ENCODE results near the gene SCYL3. TPM values are rescaled to one million over a fixed set of nuclear protein-coding genes. Genes with fewer than 3 reads are reported as not detected.

The SCYL3 gene
- total RNA-seq, 2 donors from 2014 or later = 8.3 to 14.4 TPM

GRCh38 chr1:169909499-169909898, 15.8 kb upstream of the SCYL3 start:
- Histone ChIP-seq H3K27me3 (replicated peaks; ENCODE audit: insufficient read depth) (no peaks in the 10 kb centered on the region), H3K9me3 (no peaks in the 10 kb centered on the region), H3K4me3 (no peak overlapping the region), H3K36me3 (no peaks in the 10 kb centered on the region), H3K4me1 (ENCODE audit: control insufficient read depth in 1 of 2, low read depth in 2 of 2) (no peaks in the 10 kb centered on the region), H3K27ac (no peak overlapping the region)
- DNase-seq (ENCODE audit: low spot score) (no peak), ATAC-seq (ENCODE audit: insufficient number of reproducible peaks, low FRiP score, low read depth) (no peak)
- no peak for TF ChIP-seq CTCF (IDR thresholded peaks at IDR 0.05)

GRCh38 chr1:169906938-169907337, 13.2 kb upstream of the SCYL3 start:
- no peak overlapping the region for H3K27ac ChIP-seq
- ATAC-seq (ENCODE audit: insufficient number of reproducible peaks, low FRiP score, low read depth) (no peak), DNase-seq (ENCODE audit: low spot score) (no peak)
- no peaks in the 10 kb centered on the region for H3K4me1 ChIP-seq (ENCODE audit: control insufficient read depth in 1 of 2, low read depth in 2 of 2)
- no peak overlapping the region for H3K4me3 ChIP-seq
- H3K27me3 ChIP-seq (replicated peaks; ENCODE audit: insufficient read depth) = no peaks in the 10 kb centered on the region
- no peaks in the 10 kb centered on the region for H3K9me3 ChIP-seq
- no peaks in the 10 kb centered on the region for H3K36me3 ChIP-seq
- no peak for TF ChIP-seq CTCF (IDR thresholded peaks at IDR 0.05)

- TF ChIP-seq CTCF (IDR thresholded peaks at IDR 0.05) = no peak
- ATAC-seq (ENCODE audit: insufficient number of reproducible peaks, low FRiP score, low read depth) (no peak), DNase-seq (ENCODE audit: low spot score) (no peak)
- Histone ChIP-seq H3K27ac (no peak overlapping the region), H3K27me3 (replicated peaks; ENCODE audit: insufficient read depth) (no peaks in the 10 kb centered on the region), H3K4me3 (no peak overlapping the region), H3K4me1 (ENCODE audit: control insufficient read depth in 1 of 2, low read depth in 2 of 2) (no peaks in the 10 kb centered on the region), H3K9me3 (no peaks in the 10 kb centered on the region), H3K36me3 (no peaks in the 10 kb centered on the region)
Observed at GRCh38 chr1:169904834-169905233, 11.1 kb upstream of the SCYL3 start.

GRCh38 chr1:169902751-169903150, 9.1 kb upstream of the SCYL3 start:
- H3K27ac ChIP-seq = no peak overlapping the region
- no peaks in the 10 kb centered on the region for H3K9me3 ChIP-seq
- H3K4me3 ChIP-seq = no peak overlapping the region
- no peak for TF ChIP-seq CTCF (IDR thresholded peaks at IDR 0.05)
- no peaks in the 10 kb centered on the region for H3K4me1 ChIP-seq (ENCODE audit: control insufficient read depth in 1 of 2, low read depth in 2 of 2)
- H3K27me3 ChIP-seq (replicated peaks; ENCODE audit: insufficient read depth) = no peaks in the 10 kb centered on the region
- ATAC-seq (ENCODE audit: insufficient number of reproducible peaks, low FRiP score, low read depth) (no peak), DNase-seq (ENCODE audit: low spot score) (no peak)
- H3K36me3 ChIP-seq = no peaks in the 10 kb centered on the region

GRCh38 chr1:169901115-169901514, 7.4 kb upstream of the SCYL3 start:
- TF ChIP-seq CTCF (IDR thresholded peaks at IDR 0.05) = no peak

More at GRCh38 chr1:169901115-169901514, 7.4 kb upstream of the SCYL3 start:
- Histone ChIP-seq H3K4me3 (no peak overlapping the region), H3K27ac (no peak overlapping the region), H3K27me3 (replicated peaks; ENCODE audit: insufficient read depth) (no peaks in the 10 kb centered on the region), H3K9me3 (no peaks in the 10 kb centered on the region), H3K36me3 (no peaks in the 10 kb centered on the region), H3K4me1 (ENCODE audit: control insufficient read depth in 1 of 2, low read depth in 2 of 2) (no peaks in the 10 kb centered on the region)
- ATAC-seq (ENCODE audit: insufficient number of reproducible peaks, low FRiP score, low read depth) = no peak
- DNase-seq (ENCODE audit: low spot score) = no peak

All from thoracic aorta (tissue), 2 donors.